WTC11 (cell line): ENCODE data around the gene CORIN.

Experiments
- EMX1 ChIP-seq: fragments of 250-450 bp; sonication (Bioruptor Pico); IDR thresholded peaks from 2 replicates; pipeline ENCODE4 v1.8.0; 2021; ENCODE audit warnings: mild to moderate bottlenecking
- FOXJ3 ChIP-seq: sonication (generic); formaldehyde crosslinking; IDR thresholded peaks from 2 replicates; pipeline ENCODE4 v1.9.0; 2021; ENCODE audit warnings: missing genetic modification reagents, mild to moderate bottlenecking, borderline replicate concordance
- IRF2 ChIP-seq: sonication (generic); formaldehyde crosslinking; IDR thresholded peaks from 2 replicates; pipeline ENCODE4 v1.8.0; 2022; ENCODE audit warnings: low read depth, missing genetic modification reagents, borderline replicate concordance
- SP1 ChIP-seq: sonication (generic); formaldehyde crosslinking; conservative IDR thresholded peaks from 2 replicates; pipeline ENCODE4 v1.8.1; 2022; ENCODE audit warnings: missing genetic modification reagents
- ZBTB21 ChIP-seq: sonication (generic); formaldehyde crosslinking; IDR thresholded peaks from 2 replicates; pipeline ENCODE4 v1.8.1; 2023; ENCODE audit warnings: mild to moderate bottlenecking, missing genetic modification reagents, borderline replicate concordance
- ZNF263 ChIP-seq: sonication (generic); formaldehyde crosslinking; IDR thresholded peaks from 2 replicates; pipeline ENCODE4 v1.8.1; 2022; ENCODE audit warnings: low read depth, mild to moderate bottlenecking, moderate library complexity, missing genetic modification reagents
- TF ChIP-seq, protein P1 (sequence below): sonication (generic); formaldehyde crosslinking; IDR thresholded peaks from 2 replicates; pipeline ENCODE4 v1.8.1; 2023; ENCODE audit warnings: mild to moderate bottlenecking, moderate library complexity, missing genetic modification reagents
- TF ChIP-seq, protein P2 (sequence below): sonication (generic); formaldehyde crosslinking; IDR thresholded peaks from 2 replicates; pipeline ENCODE4 v1.8.1; 2023; ENCODE audit warnings: mild to moderate bottlenecking, missing genetic modification reagents, moderate library complexity
- TF ChIP-seq, protein P3 (sequence below): fragments of 200-600 bp; IDR thresholded peaks from 2 replicates; pipeline ENCODE4 v1.8.0; 2022; ENCODE audit warnings: antibody characterized with exemption
- TF ChIP-seq, protein P4 (sequence below): sonication (generic); formaldehyde crosslinking; IDR thresholded peaks from 2 replicates; pipeline ENCODE4 v1.8.1; 2022; ENCODE audit warnings: mild to moderate bottlenecking, moderate library complexity, missing genetic modification reagents
- TF ChIP-seq, protein P5 (sequence below): sonication (generic); formaldehyde crosslinking; IDR thresholded peaks from 2 replicates; pipeline ENCODE4 v1.8.0; 2022; ENCODE audit warnings: mild to moderate bottlenecking, missing genetic modification reagents
- TF ChIP-seq, protein P6 (sequence below): fragments of 250-450 bp; sonication (Bioruptor Pico); IDR thresholded peaks from 2 replicates; pipeline ENCODE4 v1.9.0; 2021; ENCODE audit warnings: mild to moderate bottlenecking
- TF ChIP-seq, protein P7 (sequence below): sonication (generic); formaldehyde crosslinking; IDR thresholded peaks from 2 replicates; pipeline ENCODE4 v1.8.1; 2022; ENCODE audit warnings: low read depth, missing genetic modification reagents, borderline replicate concordance
- TF ChIP-seq, protein P8 (sequence below): sonication (generic); formaldehyde crosslinking; IDR thresholded peaks from 2 replicates; pipeline ENCODE4 v1.8.0; 2023; ENCODE audit warnings: missing genetic modification reagents

DNA sequence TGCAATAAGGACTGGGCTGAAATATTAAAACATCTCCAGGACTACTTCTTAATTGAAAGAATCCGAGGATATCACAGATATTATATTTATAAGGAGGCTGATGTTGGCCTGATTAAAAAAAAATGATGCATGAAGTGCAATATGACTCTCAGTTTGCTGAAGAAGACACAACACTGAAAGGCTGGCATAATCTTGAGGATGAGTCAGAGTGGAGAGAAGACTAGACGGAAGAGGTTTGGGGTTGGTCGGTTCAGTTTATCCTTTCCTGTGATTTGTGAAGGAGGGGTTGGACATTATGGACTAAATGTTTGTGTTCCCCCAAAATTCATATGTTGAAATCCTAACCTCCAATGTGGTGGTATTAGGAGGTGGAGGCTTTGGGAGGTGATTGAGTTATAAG, 170.3 kb downstream of the CORIN start:
- TF ChIP-seq, protein P1, sequence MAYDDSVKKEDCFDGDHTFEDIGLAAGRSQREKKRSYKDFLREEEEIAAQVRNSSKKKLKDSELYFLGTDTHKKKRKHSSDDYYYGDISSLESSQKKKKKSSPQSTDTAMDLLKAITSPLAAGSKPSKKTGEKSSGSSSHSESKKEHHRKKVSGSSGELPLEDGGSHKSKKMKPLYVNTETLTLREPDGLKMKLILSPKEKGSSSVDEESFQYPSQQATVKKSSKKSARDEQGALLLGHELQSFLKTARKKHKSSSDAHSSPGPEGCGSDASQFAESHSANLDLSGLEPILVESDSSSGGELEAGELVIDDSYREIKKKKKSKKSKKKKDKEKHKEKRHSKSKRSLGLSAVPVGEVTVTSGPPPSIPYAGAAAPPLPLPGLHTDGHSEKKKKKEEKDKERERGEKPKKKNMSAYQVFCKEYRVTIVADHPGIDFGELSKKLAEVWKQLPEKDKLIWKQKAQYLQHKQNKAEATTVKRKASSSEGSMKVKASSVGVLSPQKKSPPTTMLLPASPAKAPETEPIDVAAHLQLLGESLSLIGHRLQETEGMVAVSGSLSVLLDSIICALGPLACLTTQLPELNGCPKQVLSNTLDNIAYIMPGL (CRISPR knock-in tag) = no peak
- TF ChIP-seq IRF2 (CRISPR knock-in tag) (no peak), EMX1 (CRISPR knock-in tag) (no peak), ZBTB21 (CRISPR knock-in tag) (no peak), SP1 (no peak), FOXJ3 (CRISPR knock-in tag) (no peak), ZNF263 (no peak)
- TF ChIP-seq, protein P2, sequence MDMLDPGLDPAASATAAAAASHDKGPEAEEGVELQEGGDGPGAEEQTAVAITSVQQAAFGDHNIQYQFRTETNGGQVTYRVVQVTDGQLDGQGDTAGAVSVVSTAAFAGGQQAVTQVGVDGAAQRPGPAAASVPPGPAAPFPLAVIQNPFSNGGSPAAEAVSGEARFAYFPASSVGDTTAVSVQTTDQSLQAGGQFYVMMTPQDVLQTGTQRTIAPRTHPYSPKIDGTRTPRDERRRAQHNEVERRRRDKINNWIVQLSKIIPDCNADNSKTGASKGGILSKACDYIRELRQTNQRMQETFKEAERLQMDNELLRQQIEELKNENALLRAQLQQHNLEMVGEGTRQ = no peak
- TF ChIP-seq, protein P3, sequence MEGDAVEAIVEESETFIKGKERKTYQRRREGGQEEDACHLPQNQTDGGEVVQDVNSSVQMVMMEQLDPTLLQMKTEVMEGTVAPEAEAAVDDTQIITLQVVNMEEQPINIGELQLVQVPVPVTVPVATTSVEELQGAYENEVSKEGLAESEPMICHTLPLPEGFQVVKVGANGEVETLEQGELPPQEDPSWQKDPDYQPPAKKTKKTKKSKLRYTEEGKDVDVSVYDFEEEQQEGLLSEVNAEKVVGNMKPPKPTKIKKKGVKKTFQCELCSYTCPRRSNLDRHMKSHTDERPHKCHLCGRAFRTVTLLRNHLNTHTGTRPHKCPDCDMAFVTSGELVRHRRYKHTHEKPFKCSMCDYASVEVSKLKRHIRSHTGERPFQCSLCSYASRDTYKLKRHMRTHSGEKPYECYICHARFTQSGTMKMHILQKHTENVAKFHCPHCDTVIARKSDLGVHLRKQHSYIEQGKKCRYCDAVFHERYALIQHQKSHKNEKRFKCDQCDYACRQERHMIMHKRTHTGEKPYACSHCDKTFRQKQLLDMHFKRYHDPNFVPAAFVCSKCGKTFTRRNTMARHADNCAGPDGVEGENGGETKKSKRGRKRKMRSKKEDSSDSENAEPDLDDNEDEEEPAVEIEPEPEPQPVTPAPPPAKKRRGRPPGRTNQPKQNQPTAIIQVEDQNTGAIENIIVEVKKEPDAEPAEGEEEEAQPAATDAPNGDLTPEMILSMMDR = no peak
- TF ChIP-seq, protein P4, sequence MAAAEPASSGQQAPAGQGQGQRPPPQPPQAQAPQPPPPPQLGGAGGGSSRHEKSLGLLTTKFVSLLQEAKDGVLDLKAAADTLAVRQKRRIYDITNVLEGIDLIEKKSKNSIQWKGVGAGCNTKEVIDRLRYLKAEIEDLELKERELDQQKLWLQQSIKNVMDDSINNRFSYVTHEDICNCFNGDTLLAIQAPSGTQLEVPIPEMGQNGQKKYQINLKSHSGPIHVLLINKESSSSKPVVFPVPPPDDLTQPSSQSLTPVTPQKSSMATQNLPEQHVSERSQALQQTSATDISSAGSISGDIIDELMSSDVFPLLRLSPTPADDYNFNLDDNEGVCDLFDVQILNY = no peak
- TF ChIP-seq, protein P5, sequence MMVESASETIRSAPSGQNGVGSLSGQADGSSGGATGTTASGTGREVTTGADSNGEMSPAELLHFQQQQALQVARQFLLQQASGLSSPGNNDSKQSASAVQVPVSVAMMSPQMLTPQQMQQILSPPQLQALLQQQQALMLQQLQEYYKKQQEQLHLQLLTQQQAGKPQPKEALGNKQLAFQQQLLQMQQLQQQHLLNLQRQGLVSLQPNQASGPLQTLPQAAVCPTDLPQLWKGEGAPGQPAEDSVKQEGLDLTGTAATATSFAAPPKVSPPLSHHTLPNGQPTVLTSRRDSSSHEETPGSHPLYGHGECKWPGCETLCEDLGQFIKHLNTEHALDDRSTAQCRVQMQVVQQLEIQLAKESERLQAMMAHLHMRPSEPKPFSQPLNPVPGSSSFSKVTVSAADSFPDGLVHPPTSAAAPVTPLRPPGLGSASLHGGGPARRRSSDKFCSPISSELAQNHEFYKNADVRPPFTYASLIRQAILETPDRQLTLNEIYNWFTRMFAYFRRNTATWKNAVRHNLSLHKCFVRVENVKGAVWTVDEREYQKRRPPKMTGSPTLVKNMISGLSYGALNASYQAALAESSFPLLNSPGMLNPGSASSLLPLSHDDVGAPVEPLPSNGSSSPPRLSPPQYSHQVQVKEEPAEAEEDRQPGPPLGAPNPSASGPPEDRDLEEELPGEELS (CRISPR knock-in tag) = no peak
- TF ChIP-seq, protein P6, sequence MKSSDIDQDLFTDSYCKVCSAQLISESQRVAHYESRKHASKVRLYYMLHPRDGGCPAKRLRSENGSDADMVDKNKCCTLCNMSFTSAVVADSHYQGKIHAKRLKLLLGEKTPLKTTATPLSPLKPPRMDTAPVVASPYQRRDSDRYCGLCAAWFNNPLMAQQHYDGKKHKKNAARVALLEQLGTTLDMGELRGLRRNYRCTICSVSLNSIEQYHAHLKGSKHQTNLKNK (CRISPR knock-in tag) = no peak
- TF ChIP-seq, protein P7, sequence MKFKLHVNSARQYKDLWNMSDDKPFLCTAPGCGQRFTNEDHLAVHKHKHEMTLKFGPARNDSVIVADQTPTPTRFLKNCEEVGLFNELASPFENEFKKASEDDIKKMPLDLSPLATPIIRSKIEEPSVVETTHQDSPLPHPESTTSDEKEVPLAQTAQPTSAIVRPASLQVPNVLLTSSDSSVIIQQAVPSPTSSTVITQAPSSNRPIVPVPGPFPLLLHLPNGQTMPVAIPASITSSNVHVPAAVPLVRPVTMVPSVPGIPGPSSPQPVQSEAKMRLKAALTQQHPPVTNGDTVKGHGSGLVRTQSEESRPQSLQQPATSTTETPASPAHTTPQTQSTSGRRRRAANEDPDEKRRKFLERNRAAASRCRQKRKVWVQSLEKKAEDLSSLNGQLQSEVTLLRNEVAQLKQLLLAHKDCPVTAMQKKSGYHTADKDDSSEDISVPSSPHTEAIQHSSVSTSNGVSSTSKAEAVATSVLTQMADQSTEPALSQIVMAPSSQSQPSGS = no peak
- TF ChIP-seq, protein P8, sequence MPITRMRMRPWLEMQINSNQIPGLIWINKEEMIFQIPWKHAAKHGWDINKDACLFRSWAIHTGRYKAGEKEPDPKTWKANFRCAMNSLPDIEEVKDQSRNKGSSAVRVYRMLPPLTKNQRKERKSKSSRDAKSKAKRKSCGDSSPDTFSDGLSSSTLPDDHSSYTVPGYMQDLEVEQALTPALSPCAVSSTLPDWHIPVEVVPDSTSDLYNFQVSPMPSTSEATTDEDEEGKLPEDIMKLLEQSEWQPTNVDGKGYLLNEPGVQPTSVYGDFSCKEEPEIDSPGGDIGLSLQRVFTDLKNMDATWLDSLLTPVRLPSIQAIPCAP (CRISPR knock-in tag) = no peak
